Activated naive CD4-positive, alpha-beta T cell (primary cell): ENCODE measurements around the gene UBA7.
"Not testable (repeated sequence)": the region's sequence is repeated elsewhere in the genome, so short reads cannot be mapped to it uniquely, and the experiment has no call there.

Experiments
- DNase-seq, 4 experiments: peaks; one replicate each; lab custom pipeline; 2025; lab: John Stamatoyannopoulos, UW

Gene UBA7

DNA sequence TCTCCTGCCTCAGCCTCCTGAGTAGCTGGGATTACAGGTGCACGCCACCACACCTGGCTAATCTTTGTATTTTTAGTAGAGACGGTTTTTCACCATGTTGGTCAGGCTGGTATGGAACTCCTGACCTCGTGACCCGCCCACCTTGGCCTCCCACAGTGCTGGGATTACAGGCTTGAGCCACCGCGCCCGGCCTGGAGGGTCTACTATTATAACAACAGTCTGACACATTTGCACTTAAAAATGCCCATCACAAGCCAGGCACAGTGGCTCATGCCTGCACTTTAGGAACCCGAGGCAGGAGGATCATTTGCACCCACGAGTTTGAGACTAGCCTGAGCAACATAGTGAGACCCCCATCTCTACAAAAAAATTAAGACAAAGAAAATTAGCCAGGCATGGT is 31.5 kb downstream of the UBA7 start:
- DNase-seq, result not testable (repeated sequence)

GRCh38 chr3:49781415-49782199 is 32.1 kb downstream of the UBA7 start:
- DNase-seq, result no peak

DNA sequence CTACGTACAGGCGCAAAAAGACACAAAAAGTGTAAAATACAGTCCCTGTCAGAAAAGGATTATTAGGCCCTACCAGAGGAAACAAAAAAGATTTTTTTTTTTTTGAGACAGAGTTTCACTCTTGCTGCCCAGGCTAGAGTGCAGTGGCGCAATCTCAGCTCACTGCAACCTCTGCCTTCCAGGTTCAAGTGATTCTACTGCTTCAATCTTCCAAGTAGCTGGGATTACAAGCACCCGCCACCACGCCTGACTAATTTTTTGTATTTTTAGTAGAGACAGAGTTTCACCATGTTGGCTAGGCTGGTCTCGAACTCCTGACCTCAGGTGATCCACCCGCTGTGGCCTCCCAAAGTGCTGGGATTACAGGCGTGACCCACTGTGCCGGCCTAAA is 32.8 kb downstream of the UBA7 start:
- not testable (repeated sequence) for DNase-seq

GRCh38 chr3:49780080-49780974 is 33.4 kb downstream of the UBA7 start:
- no peak for DNase-seq

DNA sequence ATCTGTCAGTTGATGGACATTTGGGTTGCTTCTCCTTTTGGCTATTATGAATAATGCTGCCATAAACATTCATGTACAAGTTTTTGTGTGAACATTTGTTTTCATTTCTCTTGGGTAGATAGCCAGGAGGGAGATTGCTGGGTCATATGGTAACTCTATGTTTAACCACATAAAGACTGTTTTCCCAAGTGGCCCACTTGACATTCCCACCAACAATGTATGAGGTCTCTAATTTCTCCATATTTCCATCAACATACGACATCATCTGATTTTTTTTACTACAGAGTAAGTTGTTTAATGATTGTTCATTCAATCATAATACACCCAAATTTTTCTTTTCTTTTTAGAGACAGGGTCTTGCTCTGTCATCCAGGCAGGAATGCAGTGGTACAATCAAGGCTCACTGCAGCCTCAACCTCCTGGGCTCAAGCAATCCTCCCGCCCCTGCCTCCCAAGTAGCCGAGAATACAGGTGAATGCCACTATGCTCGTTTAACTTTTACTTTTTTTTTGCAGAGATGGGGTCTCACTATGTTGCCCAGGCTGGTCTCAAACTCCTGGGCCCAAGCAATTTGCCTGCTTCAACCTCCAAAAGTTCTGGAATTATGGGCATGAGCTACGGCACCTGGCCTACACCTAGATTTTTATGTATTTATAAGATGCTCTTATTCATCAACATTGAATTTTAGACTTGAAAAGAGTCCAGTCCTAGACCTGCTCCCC is 34.2 kb downstream of the UBA7 start:
- no peak for DNase-seq

- not testable (repeated sequence) for DNase-seq
Observed at GRCh38 chr3:49776101-49776500, 37.7 kb downstream of the UBA7 start.

GRCh38 chr3:49775538-49775937 is 38.2 kb downstream of the UBA7 start:
- DNase-seq, result no peak

DNA sequence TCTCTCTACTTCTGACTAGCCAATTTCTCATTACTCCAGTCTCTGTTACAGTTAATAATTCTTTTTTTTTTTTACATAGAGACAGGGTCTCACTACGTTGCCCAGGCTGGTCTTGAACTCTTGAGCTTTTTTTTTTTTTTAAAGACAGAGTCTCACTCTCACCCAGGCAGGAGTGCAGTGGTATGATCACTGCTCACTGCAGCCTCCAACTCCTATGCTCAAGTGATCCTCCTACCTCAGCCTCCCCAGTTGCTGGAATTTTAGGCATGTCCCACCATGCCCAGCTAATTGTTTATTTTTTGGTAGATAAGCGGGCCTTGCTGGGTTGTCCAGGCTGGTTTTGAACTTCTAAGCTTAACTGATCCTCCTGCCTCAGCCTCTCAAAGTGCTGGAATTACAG is 41.0 kb downstream of the UBA7 start:
- no peak for DNase-seq

DNA sequence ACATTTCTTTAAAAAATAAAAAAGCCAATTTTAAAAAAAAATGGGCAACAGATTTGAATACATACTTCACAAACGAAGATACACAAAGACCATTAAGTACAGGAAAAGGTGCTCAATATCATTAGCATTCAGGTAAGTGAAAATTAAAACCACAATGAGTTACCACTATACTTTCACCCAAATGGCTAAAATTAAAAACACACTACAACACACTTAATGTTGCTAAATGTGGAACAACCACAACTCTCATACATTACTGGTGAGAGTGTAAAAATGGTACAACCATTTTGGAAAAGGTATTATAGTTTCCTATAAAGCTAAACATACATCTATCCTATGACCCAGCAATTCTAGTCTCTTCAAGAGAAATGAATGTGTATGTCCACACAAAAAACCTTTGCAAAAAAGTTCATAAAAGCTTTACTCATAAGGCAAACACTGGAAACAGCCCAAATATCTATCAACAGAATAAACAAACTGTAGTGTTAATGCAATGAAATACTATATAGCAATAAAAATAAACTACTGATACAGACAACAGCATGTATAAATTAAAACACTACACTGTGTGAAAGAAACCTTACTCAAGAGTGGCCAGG is 42.3 kb downstream of the UBA7 start:
- no peak for DNase-seq

GRCh38 chr3:49769926-49770325 is 43.8 kb downstream of the UBA7 start:
- DNase-seq, result no peak

GRCh38 chr3:49769286-49769915 is 44.4 kb downstream of the UBA7 start:
- DNase-seq, result no peak

- DNase-seq, result no peak
Observed at GRCh38 chr3:49763981-49764380, 49.8 kb downstream of the UBA7 start.

DNA sequence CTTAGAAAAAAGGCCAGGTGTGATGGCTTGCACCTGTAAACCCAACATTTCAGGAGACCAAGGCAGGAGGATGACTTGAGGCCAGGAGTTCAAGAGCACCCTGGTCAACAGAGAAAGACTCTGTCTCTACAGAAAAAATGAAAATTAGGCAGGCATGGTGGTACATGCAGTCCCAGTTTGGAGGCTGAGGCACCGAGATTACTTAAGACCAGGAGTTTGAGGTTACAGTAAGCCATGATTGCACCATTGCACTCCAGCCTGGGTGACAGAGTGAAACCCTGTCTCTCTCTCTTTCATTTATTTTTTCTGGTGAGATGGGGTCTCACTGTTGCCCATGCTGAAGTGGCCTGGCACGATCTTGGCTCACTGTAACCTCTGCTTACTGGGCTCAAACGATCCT is 52.1 kb downstream of the UBA7 start:
- DNase-seq, result no peak

DNA sequence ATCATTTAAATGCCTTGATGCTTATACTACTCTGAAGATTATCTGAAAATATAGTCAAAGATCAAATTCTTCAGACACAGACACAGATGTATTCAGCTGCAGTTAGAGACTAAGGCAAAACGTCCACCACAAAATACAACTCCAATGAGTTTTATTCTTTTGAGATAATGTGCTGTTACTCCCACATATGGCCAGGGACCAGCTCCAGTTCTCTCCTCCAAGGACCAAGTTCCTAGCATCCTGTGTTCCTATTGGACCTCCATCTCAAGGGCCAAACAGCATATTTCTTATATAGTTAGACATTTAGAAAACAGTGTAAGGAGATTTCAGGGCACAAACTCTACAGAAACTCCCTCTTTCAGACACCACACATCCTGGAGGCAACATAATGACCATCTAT is 54.5 kb downstream of the UBA7 start:
- no peak for DNase-seq

DNA sequence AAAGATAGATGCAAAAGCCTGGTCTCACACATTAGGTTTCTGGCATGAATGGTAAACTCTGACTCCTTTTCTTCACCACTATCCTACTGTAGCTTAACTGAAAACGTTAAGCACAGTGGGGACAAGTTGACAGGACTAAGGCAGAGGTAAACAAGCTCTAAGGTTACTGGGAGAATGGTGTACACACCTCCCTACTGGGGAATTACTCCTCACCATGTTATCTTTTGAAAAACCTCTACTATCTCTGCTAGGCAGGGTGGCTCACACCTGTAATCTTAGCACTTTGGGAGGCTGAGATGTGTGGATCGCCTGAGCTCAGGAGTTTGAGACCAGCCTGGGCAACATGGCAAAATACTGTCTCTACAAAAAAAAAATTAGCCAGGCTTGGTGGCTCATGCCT is 56.6 kb downstream of the UBA7 start:
- DNase-seq, result no peak

DNA sequence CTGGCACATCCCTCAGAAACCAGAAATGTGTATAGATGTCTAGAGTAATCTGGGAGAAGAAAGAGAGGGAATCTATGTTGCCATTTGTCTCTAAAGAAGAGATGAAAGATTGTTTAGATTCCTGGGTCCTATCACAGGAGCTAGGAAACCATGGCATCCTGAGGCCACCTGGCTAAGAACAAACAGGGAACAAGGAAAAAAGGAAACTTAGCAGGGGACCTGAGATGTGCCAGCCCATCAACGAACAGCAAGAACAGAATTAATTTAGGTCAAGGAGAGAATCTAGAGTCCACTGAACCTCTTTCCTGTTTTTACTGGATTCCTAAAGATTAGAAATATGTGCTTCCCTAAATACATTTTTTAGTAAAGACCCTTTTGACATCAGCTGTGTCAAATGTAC is 57.7 kb downstream of the UBA7 start:
- no peak for DNase-seq
